D721Med (cell line): ENCODE data around the gene ADAMTS12.

Source experiments
- DNase-seq: peaks from one replicate; pipeline ENCODE4 v3.0.0; 2011; ENCODE audit warnings: low spot score; ENCODE audit not compliant: insufficient read length
- FAIRE-seq: peaks from 2 replicates; lab custom pipeline; 2011; peaks lifted over from hg19 to GRCh38; lab: Jason Lieb, UNC
- CTCF ChIP-seq: IDR thresholded peaks from 2 replicates; pipeline ENCODE4 v1.5.1; 2012; ENCODE audit warnings: mild to moderate bottlenecking, control low read depth; ENCODE audit not compliant: insufficient read depth; ENCODE audit errors: missing control alignments

ADAMTS12 gene

GRCh38 chr5:33903118-33903517, 11.3 kb upstream of the ADAMTS12 start:
- DNase-seq (no peak), FAIRE-seq (no peak)
- no peak for TF ChIP-seq CTCF

- DNase-seq, result no peak
- TF ChIP-seq CTCF, result no peak
- FAIRE-seq, result no peak
These were observed 9.4 kb upstream of the ADAMTS12 start for GRCh38 chr5:33901156-33901555.

- DNase-seq, result no peak
- no peak for TF ChIP-seq CTCF
- FAIRE-seq, result no peak
These were observed 2.8 kb upstream of the ADAMTS12 start for GRCh38 chr5:33894566-33894965.

GRCh38 chr5:33892620-33893137, 889 bp upstream of the ADAMTS12 start:
- FAIRE-seq, result no peak
- TF ChIP-seq CTCF, result no peak
- DNase-seq, result no peak

GRCh38 chr5:33891446-33891787, 373 bp downstream of the ADAMTS12 start:
- FAIRE-seq, result no peak
- TF ChIP-seq CTCF, result no peak
- DNase-seq, result no peak

- TF ChIP-seq CTCF, result no peak
- no peak for DNase-seq
- no peak for FAIRE-seq
These were observed 1.4 kb downstream of the ADAMTS12 start for GRCh38 chr5:33890131-33891032.

GRCh38 chr5:33888587-33888986, 3.2 kb downstream of the ADAMTS12 start:
- FAIRE-seq (no peak), DNase-seq (no peak)
- TF ChIP-seq CTCF, result no peak
